ENCODE results near the gene ELL. TPM values are rescaled to one million over a fixed set of nuclear protein-coding genes. Genes with fewer than 3 reads are reported as not detected.

The ELL gene
- total and polyA plus RNA-seq, 9 of the 15 experiments (the other 6 are each of a cell fraction or from before 2014, with no cell fraction given): 0.24 to 22.5 (median 4.1) TPM

- peak overlapping the region; percentile 62 to 92 for H3K9ac ChIP-seq (ENCODE audit: insufficient read depth in 1 of 2, low read depth in 2 of 2, low read length in 2 of 2)
- WGBS (ENCODE audit: insufficient coverage, low coverage, missing lambda C conversion rate): 8% methylated on average over 48 of the region's 59 CpGs
- H3K9me1 ChIP-seq (ENCODE audit: control insufficient read depth, insufficient read depth, low read length): no peaks in the 10 kb centered on the region
- H3K36me3 ChIP-seq (ENCODE audit: control insufficient read depth, insufficient read depth, low read length): peaks cover 69% of the 10 kb centered on the region
- no peaks in the 10 kb centered on the region for H3K9me3 ChIP-seq (replicated peaks; ENCODE audit: control insufficient read depth, insufficient read depth, low read depth, low read length)
- POLR2A ChIA-PET: no interaction called here
- DNase-seq (ENCODE audit: extremely low read depth in 1 of 4, low spot score in 3 of 4) (peak; percentile 54 to 72 (median 56)), FAIRE-seq (no peak), ATAC-seq (peak; percentile 4)
- CTCF ChIA-PET (ENCODE audit: low intra/inter-chr PET ratio): interaction anchor here (0.7 kb wide), 1 partner anchor 30 kb away, joined by 3 read pairs; no protein-coding TSS in a partner anchor
- no TSS peak for BruUV-seq (replicated peaks)
- H3K4me2 ChIP-seq (ENCODE audit: insufficient read depth, low read length): peak overlapping the region; percentile 73
- peaks cover 9% of the 10 kb centered on the region for H4K20me1 ChIP-seq (replicated peaks; ENCODE audit: control insufficient read depth, insufficient read depth, low read length)
- H3K4me1 ChIP-seq (replicated peaks in 1 of 2; ENCODE audit: control insufficient read depth in 2 of 2, insufficient read depth in 2 of 2, low read length in 2 of 2): peaks cover 37 to 97% of the 10 kb centered on the region in 2 experiments
- in situ Hi-C loops (cut with MboI) (no loop called here), intact Hi-C loops (cut with micrococcal nuclease) (no loop called here)
- H3K79me2 ChIP-seq (ENCODE audit: control insufficient read depth, insufficient read depth, low read length): peaks cover 68% of the 10 kb centered on the region
- peak overlapping the region; percentile 67 for H3K27ac ChIP-seq (ENCODE audit: extremely low read depth, low read depth, low read length)
- peak overlapping the region; percentile 50 for H3K4me3 ChIP-seq
- H2AFZ ChIP-seq (ENCODE audit: low read depth, low read length): peak overlapping the region; percentile 62
- no peaks in the 10 kb centered on the region for H3K27me3 ChIP-seq (ENCODE audit: control insufficient read depth in 2 of 2, insufficient read depth in 2 of 2, low read length in 2 of 2)
- TF ChIP-seq SNIP1 (IDR thresholded peaks at IDR 0.05; ENCODE audit: low read depth) (no peak), ZNF785 (CRISPR knock-in tag; IDR thresholded peaks at IDR 0.05) (no peak), WHSC1 (IDR thresholded peaks at IDR 0.05; ENCODE audit: low read length) (no peak), ZFX (CRISPR knock-in tag; IDR thresholded peaks at IDR 0.05) (peak; percentile 60), CBFA2T2 (conservative IDR thresholded peaks at IDR 0.05) (0 out of 2 replicates have a peak, but pooled peaks have one; percentile 10), ZBTB2 (IDR thresholded peaks at IDR 0.05) (0 out of 2 replicates have a peak, but pooled peaks have one; percentile 23), TFAP4 (CRISPR knock-in tag; IDR thresholded peaks at IDR 0.05; ENCODE audit: borderline replicate concordance) (peak; percentile 69), BHLHE40 (IDR thresholded peaks at IDR 0.05; ENCODE audit: low read length) (peak; percentile 78), IFI16 (CRISPR knock-in tag; IDR thresholded peaks at IDR 0.05) (no peak), ZBTB49 (CRISPR knock-in tag; IDR thresholded peaks at IDR 0.05; ENCODE audit: borderline replicate concordance) (no peak), ZNF830 (CRISPR knock-in tag; IDR thresholded peaks at IDR 0.05) (no peak; the same call in 1 of the 2 replicates)
- TF ChIP-seq, protein P1, sequence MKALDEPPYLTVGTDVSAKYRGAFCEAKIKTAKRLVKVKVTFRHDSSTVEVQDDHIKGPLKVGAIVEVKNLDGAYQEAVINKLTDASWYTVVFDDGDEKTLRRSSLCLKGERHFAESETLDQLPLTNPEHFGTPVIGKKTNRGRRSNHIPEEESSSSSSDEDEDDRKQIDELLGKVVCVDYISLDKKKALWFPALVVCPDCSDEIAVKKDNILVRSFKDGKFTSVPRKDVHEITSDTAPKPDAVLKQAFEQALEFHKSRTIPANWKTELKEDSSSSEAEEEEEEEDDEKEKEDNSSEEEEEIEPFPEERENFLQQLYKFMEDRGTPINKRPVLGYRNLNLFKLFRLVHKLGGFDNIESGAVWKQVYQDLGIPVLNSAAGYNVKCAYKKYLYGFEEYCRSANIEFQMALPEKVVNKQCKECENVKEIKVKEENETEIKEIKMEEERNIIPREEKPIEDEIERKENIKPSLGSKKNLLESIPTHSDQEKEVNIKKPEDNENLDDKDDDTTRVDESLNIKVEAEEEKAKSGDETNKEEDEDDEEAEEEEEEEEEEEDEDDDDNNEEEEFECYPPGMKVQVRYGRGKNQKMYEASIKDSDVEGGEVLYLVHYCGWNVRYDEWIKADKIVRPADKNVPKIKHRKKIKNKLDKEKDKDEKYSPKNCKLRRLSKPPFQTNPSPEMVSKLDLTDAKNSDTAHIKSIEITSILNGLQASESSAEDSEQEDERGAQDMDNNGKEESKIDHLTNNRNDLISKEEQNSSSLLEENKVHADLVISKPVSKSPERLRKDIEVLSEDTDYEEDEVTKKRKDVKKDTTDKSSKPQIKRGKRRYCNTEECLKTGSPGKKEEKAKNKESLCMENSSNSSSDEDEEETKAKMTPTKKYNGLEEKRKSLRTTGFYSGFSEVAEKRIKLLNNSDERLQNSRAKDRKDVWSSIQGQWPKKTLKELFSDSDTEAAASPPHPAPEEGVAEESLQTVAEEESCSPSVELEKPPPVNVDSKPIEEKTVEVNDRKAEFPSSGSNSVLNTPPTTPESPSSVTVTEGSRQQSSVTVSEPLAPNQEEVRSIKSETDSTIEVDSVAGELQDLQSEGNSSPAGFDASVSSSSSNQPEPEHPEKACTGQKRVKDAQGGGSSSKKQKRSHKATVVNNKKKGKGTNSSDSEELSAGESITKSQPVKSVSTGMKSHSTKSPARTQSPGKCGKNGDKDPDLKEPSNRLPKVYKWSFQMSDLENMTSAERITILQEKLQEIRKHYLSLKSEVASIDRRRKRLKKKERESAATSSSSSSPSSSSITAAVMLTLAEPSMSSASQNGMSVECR (CRISPR knock-in tag; IDR thresholded peaks at IDR 0.05): no peak; the same call in 1 of the 2 replicates
Measured at GRCh38 chr19:18433015-18433691, 88.7 kb downstream of the ELL start.
